Activated CD4-positive, alpha-beta memory T cell treated with anti-CD3 and anti-CD28 coated beads, Interleukin-2, amount 10 ng/mL, durations not matched to agents 7 days and 5 days (primary cell): ENCODE data around the gene GRIP1. TPM values are rescaled to one million over a fixed set of nuclear protein-coding genes. Genes with fewer than 3 reads are reported as not detected.

Source experiments
- CTCF ChIA-PET: fragments of 350-600 bp; sonication (Branson Sonifier 250); formaldehyde crosslinking; loops from one replicate; lab custom pipeline; 2021; ENCODE audit warnings: antibody characterized with exemption, inconsistent platforms; lab: Charles Lee
- POLR2A ChIA-PET: fragments of 350-600 bp; sonication (Branson Sonifier 250); formaldehyde crosslinking; loops from one replicate; lab custom pipeline; 2021; ENCODE audit warnings: antibody characterized with exemption; lab: Charles Lee
- DNase-seq: peaks from one replicate; pipeline ENCODE4 v3.0.0-alpha.2; 2020
- H3K27ac Mint-ChIP-seq: one replicate; pipeline ENCODE4 v1.8.0; 2021; ENCODE audit warnings: mild to moderate bottlenecking, mixed read lengths
- H3K27me3 Mint-ChIP-seq: one replicate; pipeline ENCODE4 v1.8.0; 2021; ENCODE audit warnings: mixed read lengths
- H3K36me3 Mint-ChIP-seq: one replicate; pipeline ENCODE4 v1.8.0; 2021; ENCODE audit warnings: low read depth, mixed read lengths
- H3K4me1 Mint-ChIP-seq: one replicate; pipeline ENCODE4 v1.8.0; 2021; ENCODE audit warnings: mixed read lengths
- H3K4me3 Mint-ChIP-seq: one replicate; pipeline ENCODE4 v1.8.0; 2021; ENCODE audit warnings: mild to moderate bottlenecking, mixed read lengths
- H3K9me3 Mint-ChIP-seq: one replicate; pipeline ENCODE4 v1.8.0; 2021; ENCODE audit warnings: mixed read lengths
- total RNA-seq, 2 experiments: library from RNA; stranded (reverse); gene quantifications; one replicate each; pipeline ENCODE4 v1.2.3, GENCODE V29; 2021

GRIP1 gene
- total RNA-seq, 2 experiments from 2014 or later: 0.18 to 0.35 TPM

- Mint-ChIP-seq H3K27me3 (peaks cover 4% of the 10 kb centered on the region), H3K4me1 (no peaks in the 10 kb centered on the region), H3K9me3 (no peaks in the 10 kb centered on the region), H3K36me3 (no peaks in the 10 kb centered on the region), H3K4me3 (no peak overlapping the region), H3K27ac (no peak overlapping the region)
- no peak for DNase-seq
- POLR2A ChIA-PET: no interaction called here
- CTCF ChIA-PET: no interaction called here
Observed at GRCh38 chr12:66624806-66625205, 54.1 kb downstream of the GRIP1 start.

- DNase-seq: no peak
- POLR2A ChIA-PET: no interaction called here
- no peaks in the 10 kb centered on the region for H3K4me1 Mint-ChIP-seq
- peaks cover 4% of the 10 kb centered on the region for H3K27me3 Mint-ChIP-seq
- CTCF ChIA-PET: no interaction called here
- no peak overlapping the region for H3K27ac Mint-ChIP-seq
- no peak overlapping the region for H3K4me3 Mint-ChIP-seq
- no peaks in the 10 kb centered on the region for H3K36me3 Mint-ChIP-seq
- H3K9me3 Mint-ChIP-seq: no peaks in the 10 kb centered on the region
Observed at GRCh38 chr12:66623455-66623854, 55.4 kb downstream of the GRIP1 start.

GRCh38 chr12:66620688-66621087, 58.2 kb downstream of the GRIP1 start:
- H3K27ac Mint-ChIP-seq: no peak overlapping the region
- no peaks in the 10 kb centered on the region for H3K4me1 Mint-ChIP-seq
- no peaks in the 10 kb centered on the region for H3K36me3 Mint-ChIP-seq
- no peaks in the 10 kb centered on the region for H3K9me3 Mint-ChIP-seq
- POLR2A ChIA-PET: no interaction called here
- H3K4me3 Mint-ChIP-seq: no peak overlapping the region
- CTCF ChIA-PET: no interaction called here
- DNase-seq: no peak
- H3K27me3 Mint-ChIP-seq: peaks cover 2% of the 10 kb centered on the region

- no peaks in the 10 kb centered on the region for H3K9me3 Mint-ChIP-seq
- no peak overlapping the region for H3K27ac Mint-ChIP-seq
- DNase-seq: no peak
Observed at GRCh38 chr12:66620026-66620425, 58.9 kb downstream of the GRIP1 start.

GRCh38 chr12:66617991-66618390, 60.9 kb downstream of the GRIP1 start:
- POLR2A ChIA-PET: no interaction called here
- H3K4me3 Mint-ChIP-seq: no peak overlapping the region
- no peaks in the 10 kb centered on the region for H3K4me1 Mint-ChIP-seq
- no peak for DNase-seq
- H3K36me3 Mint-ChIP-seq: no peaks in the 10 kb centered on the region
- CTCF ChIA-PET: no interaction called here
- no peaks in the 10 kb centered on the region for H3K9me3 Mint-ChIP-seq
- H3K27ac Mint-ChIP-seq: no peak overlapping the region
- H3K27me3 Mint-ChIP-seq: peaks cover 2% of the 10 kb centered on the region

More at GRCh38 chr12:66620026-66620425, 58.9 kb downstream of the GRIP1 start:
- CTCF ChIA-PET: no interaction called here
- Mint-ChIP-seq H3K4me3 (no peak overlapping the region), H3K4me1 (no peaks in the 10 kb centered on the region), H3K36me3 (no peaks in the 10 kb centered on the region), H3K27me3 (peaks cover 2% of the 10 kb centered on the region)
- POLR2A ChIA-PET: no interaction called here

- Mint-ChIP-seq H3K27ac (no peak overlapping the region), H3K27me3 (peaks cover 1% of the 10 kb centered on the region), H3K4me3 (no peak overlapping the region), H3K9me3 (no peaks in the 10 kb centered on the region), H3K36me3 (no peaks in the 10 kb centered on the region), H3K4me1 (no peaks in the 10 kb centered on the region)
- POLR2A ChIA-PET: no interaction called here
- DNase-seq: no peak
- CTCF ChIA-PET: no interaction called here
Observed at GRCh38 chr12:66612090-66612775, 66.6 kb downstream of the GRIP1 start.

GRCh38 chr12:66607147-66607546, 71.7 kb downstream of the GRIP1 start:
- Mint-ChIP-seq H3K4me3 (no peak overlapping the region), H3K27ac (no peak overlapping the region), H3K36me3 (no peaks in the 10 kb centered on the region), H3K4me1 (no peaks in the 10 kb centered on the region), H3K9me3 (no peaks in the 10 kb centered on the region), H3K27me3 (peaks cover 5% of the 10 kb centered on the region)
- ChIA-PET POLR2A (no interaction called here), CTCF (no interaction called here)
- no peak for DNase-seq

GRCh38 chr12:66605293-66605692, 73.6 kb downstream of the GRIP1 start:
- no peaks in the 10 kb centered on the region for H3K36me3 Mint-ChIP-seq
- CTCF ChIA-PET: no interaction called here
- no peak for DNase-seq
- no peaks in the 10 kb centered on the region for H3K9me3 Mint-ChIP-seq
- no peak overlapping the region for H3K27ac Mint-ChIP-seq
- H3K27me3 Mint-ChIP-seq: peaks cover 5% of the 10 kb centered on the region
- H3K4me3 Mint-ChIP-seq: no peak overlapping the region
- POLR2A ChIA-PET: no interaction called here
- no peaks in the 10 kb centered on the region for H3K4me1 Mint-ChIP-seq

- H3K27me3 Mint-ChIP-seq: peaks cover 3% of the 10 kb centered on the region
- no peak for DNase-seq
- POLR2A ChIA-PET: no interaction called here
- no peaks in the 10 kb centered on the region for H3K36me3 Mint-ChIP-seq
- H3K4me1 Mint-ChIP-seq: no peaks in the 10 kb centered on the region
- H3K27ac Mint-ChIP-seq: no peak overlapping the region
- H3K4me3 Mint-ChIP-seq: no peak overlapping the region
- no peaks in the 10 kb centered on the region for H3K9me3 Mint-ChIP-seq
- CTCF ChIA-PET: no interaction called here
Observed at GRCh38 chr12:66603981-66604479, 74.8 kb downstream of the GRIP1 start.

GRCh38 chr12:66603461-66603860, 75.4 kb downstream of the GRIP1 start:
- Mint-ChIP-seq H3K4me1 (no peaks in the 10 kb centered on the region), H3K9me3 (no peaks in the 10 kb centered on the region), H3K27me3 (peaks cover 3% of the 10 kb centered on the region), H3K4me3 (no peak overlapping the region), H3K27ac (no peak overlapping the region), H3K36me3 (no peaks in the 10 kb centered on the region)
- DNase-seq: no peak
- ChIA-PET CTCF (no interaction called here), POLR2A (no interaction called here)

- Mint-ChIP-seq H3K27me3 (peaks cover 3% of the 10 kb centered on the region), H3K9me3 (no peaks in the 10 kb centered on the region), H3K4me3 (no peak overlapping the region), H3K36me3 (no peaks in the 10 kb centered on the region), H3K27ac (no peak overlapping the region), H3K4me1 (no peaks in the 10 kb centered on the region)
- ChIA-PET POLR2A (no interaction called here), CTCF (no interaction called here)
- DNase-seq: no peak
Observed at GRCh38 chr12:66602483-66603143, 76.3 kb downstream of the GRIP1 start.

- POLR2A ChIA-PET: no interaction called here
- no peaks in the 10 kb centered on the region for H3K9me3 Mint-ChIP-seq
- H3K4me3 Mint-ChIP-seq: no peak overlapping the region
- CTCF ChIA-PET: no interaction called here
- H3K36me3 Mint-ChIP-seq: no peaks in the 10 kb centered on the region
- no peaks in the 10 kb centered on the region for H3K4me1 Mint-ChIP-seq
- H3K27ac Mint-ChIP-seq: no peak overlapping the region
- peaks cover 3% of the 10 kb centered on the region for H3K27me3 Mint-ChIP-seq
- DNase-seq: no peak
Observed at GRCh38 chr12:66600903-66601302, 78.0 kb downstream of the GRIP1 start.

- ChIA-PET CTCF (no interaction called here), POLR2A (no interaction called here)
- Mint-ChIP-seq H3K9me3 (no peaks in the 10 kb centered on the region), H3K36me3 (no peaks in the 10 kb centered on the region), H3K27ac (no peak overlapping the region), H3K4me3 (no peak overlapping the region), H3K4me1 (no peaks in the 10 kb centered on the region), H3K27me3 (peaks cover 3% of the 10 kb centered on the region)
- DNase-seq: no peak
Observed at GRCh38 chr12:66599816-66600215, 79.1 kb downstream of the GRIP1 start.

- Mint-ChIP-seq H3K27me3 (peaks cover 3% of the 10 kb centered on the region), H3K36me3 (no peaks in the 10 kb centered on the region), H3K4me3 (no peak overlapping the region), H3K4me1 (no peaks in the 10 kb centered on the region), H3K9me3 (no peaks in the 10 kb centered on the region), H3K27ac (no peak overlapping the region)
- ChIA-PET CTCF (no interaction called here), POLR2A (no interaction called here)
- DNase-seq: no peak
Observed at GRCh38 chr12:66598608-66599007, 80.3 kb downstream of the GRIP1 start.
